Activated CD4-positive, alpha-beta T cell treated with anti-CD3 and anti-CD28 coated beads for 1 hour (primary cell): ENCODE data around the gene CEACAM18.
"Not testable (repeated sequence)": the region's sequence is repeated elsewhere in the genome, so short reads cannot be mapped to it uniquely, and the experiment has no call there.

Experiments
- DNase-seq: peaks from one replicate; pipeline ENCODE4 v3.0.0-alpha.2; 2020

Gene CEACAM18

GRCh38 chr19:51500931-51501330 lies 22.6 kb downstream of the CEACAM18 start:
- not testable (repeated sequence) for DNase-seq

GRCh38 chr19:51501594-51502263 lies 23.4 kb downstream of the CEACAM18 start, which contains the start of gene SIGLEC12:
SIGLEC12 (minus strand) TSS chr19:51501800; CDS start chr19:51501733, 67 bp downstream.
- DNase-seq = no peak

GRCh38 chr19:51503286-51503817 lies 25.0 kb downstream of the CEACAM18 start:
- no peak for DNase-seq

GRCh38 chr19:51503896-51504295 lies 25.6 kb downstream of the CEACAM18 start:
- DNase-seq = no peak

- DNase-seq = no peak
These were observed 27.6 kb downstream of the CEACAM18 start for GRCh38 chr19:51505904-51506303.

GRCh38 chr19:51507192-51507591 lies 28.9 kb downstream of the CEACAM18 start:
- DNase-seq = no peak

GRCh38 chr19:51507640-51508058 lies 29.3 kb downstream of the CEACAM18 start:
- DNase-seq = no peak

GRCh38 chr19:51508059-51508733 lies 29.9 kb downstream of the CEACAM18 start:
- DNase-seq = no peak

- DNase-seq = no peak
These were observed 31.7 kb downstream of the CEACAM18 start for GRCh38 chr19:51509823-51510660.

GRCh38 chr19:51511353-51511752 lies 33.0 kb downstream of the CEACAM18 start:
- no peak for DNase-seq

GRCh38 chr19:51513968-51514367 lies 35.6 kb downstream of the CEACAM18 start:
- no peak for DNase-seq

- no peak for DNase-seq
These were observed 36.6 kb downstream of the CEACAM18 start for GRCh38 chr19:51514866-51515481.

- no peak for DNase-seq
These were observed 42.4 kb downstream of the CEACAM18 start for GRCh38 chr19:51520728-51521127.

GRCh38 chr19:51521357-51521756 lies 43.0 kb downstream of the CEACAM18 start:
- no peak for DNase-seq

GRCh38 chr19:51521781-51522180 lies 43.4 kb downstream of the CEACAM18 start:
- no peak for DNase-seq

- no peak for DNase-seq
These were observed 46.4 kb downstream of the CEACAM18 start for GRCh38 chr19:51524666-51525264.

- DNase-seq = no peak
These were observed 47.3 kb downstream of the CEACAM18 start for GRCh38 chr19:51525651-51526050.

GRCh38 chr19:51529301-51529700 lies 51.0 kb downstream of the CEACAM18 start:
- DNase-seq = no peak

GRCh38 chr19:51530616-51531015 lies 52.3 kb downstream of the CEACAM18 start:
- no peak for DNase-seq

GRCh38 chr19:51531349-51532315 lies 53.3 kb downstream of the CEACAM18 start, which contains the start of gene SIGLEC6:
SIGLEC6 (minus strand) TSS chr19:51531670; CDS start chr19:51531648, 22 bp downstream.
- no peak for DNase-seq

- DNase-seq = no peak
These were observed 57.2 kb downstream of the CEACAM18 start for GRCh38 chr19:51535535-51535934.
